ENCODE data around the gene IFNE. TPM values are rescaled to one million over a fixed set of nuclear protein-coding genes. Genes with fewer than 3 reads are reported as not detected.

Gene IFNE
- total RNA-seq, 2 donors from 2014 or later = not detected

MicroRNAs encoded within 50 kb of the gene (microRNA counts, 767-probe panel; counts per million panel counts)
- 431 to 927 counts per million in 2 donors for microRNA hsa-miR-31-5p

Small RNA genes lying within 50 kb of the gene (microRNA-seq; reads per million reads assigned to microRNA genes)
- 328 reads per million, percentile 81 among the genes with 10 or more reads in this experiment for gene MIR31

Small RNA genes lying within 50 kb of the gene (small RNA-seq; reads per million reads assigned to genes)
- 35.1 to 364 reads per million in 2 donors for gene MIR31
- gene RF00157 = 0 reads per million in 2 donors

Other genes with a start within 250 kb of the IFNE start
- gene IFNA14, start 242.3 kb downstream of the IFNE start, total RNA-seq = not detected
- not detected for gene IFNA5, start 177.0 kb downstream of the IFNE start, total RNA-seq
- 10 to 100 TPM; 21.4 to 31.4 TPM for gene KLHL9, start 146.9 kb downstream of the IFNE start, total RNA-seq
- gene IFNA6, start 131.4 kb downstream of the IFNE start, total RNA-seq = under 1 TPM in 1 of 2 donors, not detected in 1; 0.34 TPM
- not detected for gene IFNA13, start 114.3 kb downstream of the IFNE start, total RNA-seq
- gene IFNA2, start 96.9 kb downstream of the IFNE start, total RNA-seq = not detected
- gene IFNA8, start 73.2 kb downstream of the IFNE start, total RNA-seq = not detected
- gene IFNA1, start 41.9 kb downstream of the IFNE start, total RNA-seq = not detected